D341Med (cell line): ENCODE results near the gene SNHG17.
"Not testable (repeated sequence)": the region's sequence is repeated elsewhere in the genome, so short reads cannot be mapped to it uniquely, and the experiment has no call there.

Experiments
- DNase-seq: peaks from one replicate; pipeline ENCODE4 v3.0.0; 2012; ENCODE audit warnings: low spot score

SNHG17 gene

GRCh38 chr20:38434770-38435554 lies at the start of gene SNHG17:
SNHG17 (minus strand) TSS chr20:38435328.
- DNase-seq: peak; percentile 94

- no peak for DNase-seq
These were observed 44.5 kb upstream of the SNHG17 start for GRCh38 chr20:38479596-38479995.

- no peak for DNase-seq
These were observed 42.6 kb upstream of the SNHG17 start for GRCh38 chr20:38477747-38478146.

- no peak for DNase-seq
These were observed 38.3 kb upstream of the SNHG17 start for GRCh38 chr20:38473367-38473795.

- DNase-seq: peak; percentile 97
These were observed 37.6 kb upstream of the SNHG17 start, which contains the start of gene RALGAPB for GRCh38 chr20:38472513-38473366. RALGAPB (plus strand) TSS chr20:38472843; CDS start chr20:38488433, 15,590 bp downstream.

- DNase-seq: no peak
These were observed 36.9 kb upstream of the SNHG17 start for GRCh38 chr20:38471987-38472512.

GRCh38 chr20:38471245-38471644 lies 36.1 kb upstream of the SNHG17 start:
- DNase-seq: no peak

GRCh38 chr20:38466983-38467382 lies 31.9 kb upstream of the SNHG17 start:
- DNase-seq: no peak

GRCh38 chr20:38466171-38466570 lies 31.0 kb upstream of the SNHG17 start:
- DNase-seq: no peak

GRCh38 chr20:38461569-38461968 lies 26.4 kb upstream of the SNHG17 start:
- DNase-seq: not testable (repeated sequence)

- not testable (repeated sequence) for DNase-seq
These were observed 26.0 kb upstream of the SNHG17 start for GRCh38 chr20:38461167-38461566.

- DNase-seq: not testable (repeated sequence)
These were observed 25.5 kb upstream of the SNHG17 start for GRCh38 chr20:38460631-38461030.

- no peak for DNase-seq
These were observed 25.0 kb upstream of the SNHG17 start for GRCh38 chr20:38460040-38460623.

GRCh38 chr20:38458314-38458713 lies 23.2 kb upstream of the SNHG17 start:
- DNase-seq: no peak

- no peak for DNase-seq
These were observed 19.7 kb upstream of the SNHG17 start for GRCh38 chr20:38454556-38455473.

- no peak for DNase-seq
These were observed 18.8 kb upstream of the SNHG17 start for GRCh38 chr20:38453941-38454340.

GRCh38 chr20:38452880-38453624 lies 17.9 kb upstream of the SNHG17 start:
- no peak for DNase-seq

- no peak for DNase-seq
These were observed 15.4 kb upstream of the SNHG17 start for GRCh38 chr20:38450412-38450975.

GRCh38 chr20:38449046-38449445 lies 13.9 kb upstream of the SNHG17 start:
- DNase-seq: no peak
